ENCODE data around the gene PNCK.

DNA sequence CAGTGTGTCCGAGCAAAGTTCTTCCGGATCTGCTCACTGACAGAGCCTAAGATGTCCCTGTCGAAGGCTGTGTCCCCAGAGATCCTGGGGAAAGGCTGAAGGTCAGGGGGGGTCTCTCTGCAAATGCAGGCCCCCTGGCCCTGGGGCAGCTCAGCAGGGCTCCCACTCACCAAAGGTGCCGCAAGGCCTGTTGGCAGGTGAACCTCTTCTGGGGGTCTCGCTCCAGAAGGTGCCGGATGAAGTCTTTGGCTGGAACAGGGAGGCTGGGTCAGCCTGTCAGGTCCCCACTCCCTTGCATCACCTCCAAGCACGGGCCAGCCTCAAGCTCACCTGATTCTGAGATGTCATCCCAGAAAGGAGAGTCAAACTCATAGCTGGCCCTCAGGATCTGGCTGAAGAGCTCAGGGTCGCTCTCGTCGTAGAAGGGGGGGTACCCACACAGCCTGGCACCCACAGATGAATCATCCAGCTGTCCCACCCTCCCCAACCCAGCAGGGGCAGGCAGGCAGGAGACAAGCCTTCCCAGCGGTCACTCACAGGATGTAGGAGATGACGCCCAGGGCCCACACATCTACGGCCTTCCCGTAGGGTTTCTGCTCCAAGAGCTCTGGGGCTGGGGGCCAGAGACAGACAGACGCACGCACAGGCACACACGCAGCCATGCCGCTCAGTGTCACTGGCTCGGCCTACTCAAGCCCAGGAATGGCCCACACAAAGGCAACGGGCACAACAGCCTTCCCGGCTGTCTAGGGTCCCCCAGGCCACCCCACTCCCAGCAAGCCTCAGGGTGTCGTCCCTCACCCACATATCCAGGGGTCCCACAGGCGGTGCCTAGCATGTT lies 2.6 kb downstream of the PNCK start:
- no peak for TF ChIP-seq POLR2A (IDR thresholded peaks at IDR 0.05; ENCODE audit: low read depth, low read length)
- TF ChIP-seq POLR2AphosphoS5 (IDR thresholded peaks at IDR 0.05; ENCODE audit: low read depth, low read length) = no peak
- TF ChIP-seq TAF1 (IDR thresholded peaks at IDR 0.05; ENCODE audit: low read depth, low read length) = no peak
- no peak for TF ChIP-seq SPI1 (IDR thresholded peaks at IDR 0.05; ENCODE audit: low read depth, low read length)
- no peak for TF ChIP-seq POU2F2 (IDR thresholded peaks at IDR 0.05; ENCODE audit: low read depth, low read length)
- TF ChIP-seq PAX5 (IDR thresholded peaks at IDR 0.05; ENCODE audit: insufficient read depth, low read length, severe bottlenecking) = no peak
